A549 (cell line): ENCODE data around the gene MEMO1. TPM values are rescaled to one million over a fixed set of nuclear protein-coding genes. Genes with fewer than 3 reads are reported as not detected.

Experiments
- ATAC-seq, 2 experiments: fragments of 200-7000 bp in 1 of 2; fragments of >200 bp in 1 of 2; cut with Nextera tagmentation in 1 of 2; cut with Tn5 transposase in 1 of 2; 3 replicates each; pipeline versions ENCODE4 v1.8.0 to v1.9.1; 2018 to 2020; ENCODE audit warnings: mild to moderate bottlenecking in 1 of 2, moderate library complexity in 1 of 2
- CTCF ChIA-PET: fragments of 300-600 bp; sonication (Branson Sonifier 250); formaldehyde crosslinking; extraction: SDS; loops from one replicate; lab custom pipeline; 2021; ENCODE audit warnings: antibody characterized with exemption, inconsistent platforms; lab: Yijun Ruan, JAX
- POLR2A ChIA-PET: fragments of 350-600 bp; formaldehyde crosslinking; extraction: SDS; loops from one replicate; lab custom pipeline; 2021; ENCODE audit warnings: antibody characterized with exemption, inconsistent platforms; lab: Yijun Ruan, JAX
- DNase-seq, 2 experiments: peaks; one replicate each; pipeline versions ENCODE4 v3.0.0 to v3.0.0-alpha.2; 2011 to 2016; ENCODE audit warnings: low read depth in 1 of 2, low spot score in 1 of 2
- FAIRE-seq: peaks from 2 replicates; lab custom pipeline; 2011; peaks lifted over from hg19 to GRCh38; lab: Jason Lieb, UNC
- H3K27ac ChIP-seq, 2 experiments: fragments of >200 bp; sonication (Bioruptor Twin); formaldehyde crosslinking; 3 replicates each; pipeline ENCODE4 v1.5.1; 2016 to 2017
- H3K4me1 ChIP-seq: fragments of >200 bp; sonication (Bioruptor Twin); formaldehyde crosslinking; 3 replicates; pipeline ENCODE4 v1.6.1; 2016
- H3K4me2 ChIP-seq: fragments of >200 bp; sonication (Bioruptor Twin); formaldehyde crosslinking; 3 replicates; pipeline ENCODE4 v1.6.1; 2016
- H3K4me3 ChIP-seq: fragments of >200 bp; sonication (Bioruptor Twin); formaldehyde crosslinking; 3 replicates; pipeline ENCODE4 v1.5.1; 2016
- H3K9me3 ChIP-seq: fragments of >200 bp; sonication (Bioruptor Twin); formaldehyde crosslinking; 3 replicates; pipeline ENCODE4 v1.6.1; 2016
- ATOH8 ChIP-seq: fragments of 250-450 bp; sonication (Bioruptor Pico); IDR thresholded peaks from 2 replicates; pipeline ENCODE4 v1.5.0; 2020; ENCODE audit warnings: low read depth, mild to moderate bottlenecking, moderate library complexity
- EHMT2 ChIP-seq: fragments of 200-600 bp; sonication (generic); IDR thresholded peaks from 2 replicates; pipeline ENCODE4 v1.6.1; 2016; ENCODE audit warnings: antibody characterized with exemption, low read depth, mild to moderate bottlenecking, moderate library complexity
- HOXB13 ChIP-seq: fragments of 250-450 bp; sonication (Bioruptor Pico); IDR thresholded peaks from 2 replicates; pipeline ENCODE4 v1.5.0; 2020; ENCODE audit warnings: low read depth, mild to moderate bottlenecking, moderate library complexity
- HOXB5 ChIP-seq: fragments of 250-450 bp; sonication (Bioruptor Pico); IDR thresholded peaks from 2 replicates; pipeline ENCODE4 v1.5.0; 2020; ENCODE audit warnings: mild to moderate bottlenecking, moderate library complexity
- MAFK ChIP-seq: fragments of 450-650 bp; IDR thresholded peaks from 2 replicates; pipeline ENCODE4 v1.6.1; 2014; ENCODE audit not compliant: partially characterized antibody
- NR3C1 ChIP-seq: fragments of >200 bp; sonication (Bioruptor Twin); formaldehyde crosslinking; IDR thresholded peaks from 3 replicates; pipeline ENCODE4 v1.6.1; 2017
- PHF8 ChIP-seq: fragments of 200-600 bp; sonication (generic); IDR thresholded peaks from 2 replicates; pipeline ENCODE4 v1.6.1; 2016; ENCODE audit warnings: low read depth, mild to moderate bottlenecking, antibody characterized with exemption, moderate library complexity, borderline replicate concordance
- RAD21 ChIP-seq, 2 experiments: fragments of >200 bp in 1 of 2; sonication (Bioruptor Twin) in 1 of 2; formaldehyde crosslinking in 1 of 2; IDR thresholded peaks in 1 of 2; conservative IDR thresholded peaks in 1 of 2; 2 replicates in 1 of 2; 3 replicates in 1 of 2; pipeline ENCODE4 v1.6.1; 2012 to 2018; ENCODE audit warnings: inconsistent platforms in 1 of 2
- REST ChIP-seq: fragments of 200-600 bp; sonication (generic); IDR thresholded peaks from 2 replicates; pipeline ENCODE4 v1.6.1; 2016; ENCODE audit warnings: antibody characterized with exemption, mild to moderate bottlenecking, moderate library complexity
- ZSCAN20 ChIP-seq: fragments of 250-450 bp; sonication (Bioruptor Pico); IDR thresholded peaks from 2 replicates; pipeline ENCODE4 v1.8.0; 2022; ENCODE audit warnings: mild to moderate bottlenecking, moderate library complexity
- WGBS: methylation state at CpG from one replicate; pipeline ENCODE4 v1.1.6; 2017; ENCODE audit errors: missing lambda C conversion rate; 5-methylcytosine and 5-hydroxymethylcytosine counted together
- polyA plus RNA-seq, 4 experiments: library from polyadenylated mRNA; depleted of rRNA in 3 of 4; stranded (reverse); fragments of >200 nt; fragmentation: RNase III in 1 of 4; extraction: RNeasy Plus Mini Kit Qiagen cat#74134 plus additional on column Dnase treatment in 1 of 4; gene quantifications; 2 replicates in 3 of 4; 3 replicates in 1 of 4; pipeline ENCODE4 v1.2.3, GENCODE V29; 2011 to 2017
- TF ChIP-seq, protein P1 (sequence below): fragments of >200 bp; sonication (Bioruptor Twin); formaldehyde crosslinking; IDR thresholded peaks from 3 replicates; pipeline ENCODE4 v1.6.1; 2016
- TF ChIP-seq, protein P2 (sequence below): IDR thresholded peaks from 2 replicates; pipeline ENCODE4 v1.6.1; 2012
- TF ChIP-seq, protein P3 (sequence below): IDR thresholded peaks from 2 replicates; pipeline ENCODE4 v1.6.1; 2012

MEMO1 gene
- polyA plus RNA-seq, 2 of the 4 experiments (the other 2 are of a cell fraction): 80.2 to 87.0 TPM

DNA sequence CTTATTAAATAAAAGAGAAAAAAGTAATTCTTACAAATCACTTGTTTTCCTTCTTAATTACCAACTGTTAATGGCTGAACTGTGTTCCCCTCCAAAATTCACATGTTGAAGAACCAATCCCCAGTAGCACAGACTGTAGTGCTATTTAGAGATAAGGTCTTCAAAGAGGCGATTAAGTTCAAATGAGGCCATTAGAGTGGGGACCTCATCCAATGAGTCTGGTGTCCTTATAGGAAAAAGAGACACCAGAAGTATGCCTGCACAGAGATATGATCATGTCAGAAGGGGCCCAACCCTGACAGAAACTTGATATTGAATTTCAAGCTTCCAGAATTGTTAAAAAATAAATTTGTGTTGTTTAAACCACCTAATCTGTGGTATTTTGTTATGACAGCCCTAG lies 89.8 kb downstream of the MEMO1 start:
- no peak overlapping the region for H3K4me2 ChIP-seq
- no peak for ATAC-seq
- no peak for DNase-seq
- no peaks in the 10 kb centered on the region for H3K4me1 ChIP-seq
- H3K9me3 ChIP-seq: no peaks in the 10 kb centered on the region
- TF ChIP-seq RAD21 (conservative IDR thresholded peaks at IDR 0.05 in 1 of 2, IDR thresholded peaks at IDR 0.05 in 1 of 2) (no peak), HOXB13 (CRISPR knock-in tag) (no peak), MAFK (no peak), HOXB5 (no peak), REST (no peak), ATOH8 (no peak), EHMT2 (no peak), ZSCAN20 (CRISPR knock-in tag) (no peak), PHF8 (no peak), NR3C1 (no peak)
- TF ChIP-seq, protein P1, sequence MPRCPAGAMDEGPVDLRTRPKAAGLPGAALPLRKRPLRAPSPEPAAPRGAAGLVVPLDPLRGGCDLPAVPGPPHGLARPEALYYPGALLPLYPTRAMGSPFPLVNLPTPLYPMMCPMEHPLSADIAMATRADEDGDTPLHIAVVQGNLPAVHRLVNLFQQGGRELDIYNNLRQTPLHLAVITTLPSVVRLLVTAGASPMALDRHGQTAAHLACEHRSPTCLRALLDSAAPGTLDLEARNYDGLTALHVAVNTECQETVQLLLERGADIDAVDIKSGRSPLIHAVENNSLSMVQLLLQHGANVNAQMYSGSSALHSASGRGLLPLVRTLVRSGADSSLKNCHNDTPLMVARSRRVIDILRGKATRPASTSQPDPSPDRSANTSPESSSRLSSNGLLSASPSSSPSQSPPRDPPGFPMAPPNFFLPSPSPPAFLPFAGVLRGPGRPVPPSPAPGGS: no peak
- TF ChIP-seq, protein P2, sequence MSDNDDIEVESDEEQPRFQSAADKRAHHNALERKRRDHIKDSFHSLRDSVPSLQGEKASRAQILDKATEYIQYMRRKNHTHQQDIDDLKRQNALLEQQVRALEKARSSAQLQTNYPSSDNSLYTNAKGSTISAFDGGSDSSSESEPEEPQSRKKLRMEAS: no peak
- TF ChIP-seq, protein P3, sequence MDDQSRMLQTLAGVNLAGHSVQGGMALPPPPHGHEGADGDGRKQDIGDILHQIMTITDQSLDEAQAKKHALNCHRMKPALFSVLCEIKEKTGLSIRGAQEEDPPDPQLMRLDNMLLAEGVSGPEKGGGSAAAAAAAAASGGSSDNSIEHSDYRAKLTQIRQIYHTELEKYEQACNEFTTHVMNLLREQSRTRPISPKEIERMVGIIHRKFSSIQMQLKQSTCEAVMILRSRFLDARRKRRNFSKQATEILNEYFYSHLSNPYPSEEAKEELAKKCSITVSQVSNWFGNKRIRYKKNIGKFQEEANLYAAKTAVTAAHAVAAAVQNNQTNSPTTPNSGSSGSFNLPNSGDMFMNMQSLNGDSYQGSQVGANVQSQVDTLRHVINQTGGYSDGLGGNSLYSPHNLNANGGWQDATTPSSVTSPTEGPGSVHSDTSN: no peak
- no peak for FAIRE-seq
- 97% methylated on average over 1 of the region's 1 CpG for WGBS
- ChIA-PET POLR2A (no interaction called here), CTCF (interaction anchor here (0.9 to 1.9 kb wide), 2 partner anchors 13 to 1209 kb away, joined by 3 to 5 read pairs; no protein-coding TSS in a partner anchor)
- no peak overlapping the region for H3K27ac ChIP-seq
- H3K4me3 ChIP-seq: no peak overlapping the region

DNA sequence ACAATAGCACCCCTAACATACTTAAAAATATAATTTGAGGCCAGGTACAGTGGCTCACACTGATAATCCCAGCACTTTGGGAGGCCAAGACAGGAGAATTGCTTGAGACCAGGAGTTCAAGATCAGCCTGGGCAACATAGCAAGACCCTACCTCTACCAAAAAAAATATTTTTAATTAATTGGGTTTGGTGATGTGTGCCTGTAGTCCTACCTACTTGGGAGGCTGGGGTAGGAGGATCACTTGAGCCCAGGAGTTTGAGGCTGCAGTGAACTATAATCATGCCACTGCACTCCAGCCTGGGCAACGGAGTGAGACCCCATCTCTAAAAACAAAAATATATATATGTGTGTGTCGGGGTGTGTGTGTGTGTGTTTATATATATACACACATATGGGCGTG lies 91.3 kb downstream of the MEMO1 start:
- 97% methylated on average over 3 of the region's 3 CpGs for whole genome bisulfite sequencing
- Histone ChIP-seq H3K4me2 (no peak overlapping the region), H3K27ac (no peak overlapping the region), H3K4me3 (no peak overlapping the region), H3K9me3 (no peaks in the 10 kb centered on the region), H3K4me1 (no peaks in the 10 kb centered on the region)
- no peak for ATAC-seq
- CTCF ChIA-PET: no interaction called here
- POLR2A ChIA-PET: no interaction called here
- FAIRE-seq: no peak
- TF ChIP-seq REST: no peak
- DNase-seq: no peak
